ENCODE data around the gene OPRL1. TPM values are rescaled to one million over a fixed set of nuclear protein-coding genes. Genes with fewer than 3 reads are reported as not detected.

Gene OPRL1
- total RNA-seq, 4 donors from 2014 or later: 0.45 to 0.68 (median 0.52) TPM

GRCh38 chr20:64033981-64034493, 45.8 kb upstream of the OPRL1 start:
- TF ChIP-seq CTCF (IDR thresholded peaks at IDR 0.05) (no peak), POLR2AphosphoS5 (IDR thresholded peaks at IDR 0.05) (no peak), POLR2A (IDR thresholded peaks at IDR 0.05) (no peak), EP300 (IDR thresholded peaks at IDR 0.05) (no peak)
- DNase-seq (ENCODE audit: low spot score in 2 of 2): no peak
- Histone ChIP-seq H3K4me3 (no peak overlapping the region), H3K4me1 (peaks cover 17% of the 10 kb centered on the region), H3K36me3 (peaks cover 56% of the 10 kb centered on the region), H3K27me3 (peaks cover 11% of the 10 kb centered on the region), H3K27ac (no peak overlapping the region), H3K9me3 (no peaks in the 10 kb centered on the region)
- WGBS: 81% methylated on average over 3 of the region's 11 CpGs

- no peak for DNase-seq (ENCODE audit: low spot score in 2 of 2)
- no peaks in the 10 kb centered on the region for H3K9me3 ChIP-seq
- no peak overlapping the region for H3K4me3 ChIP-seq
- TF ChIP-seq EP300 (IDR thresholded peaks at IDR 0.05): no peak
- TF ChIP-seq POLR2A (IDR thresholded peaks at IDR 0.05): no peak
- TF ChIP-seq CTCF (IDR thresholded peaks at IDR 0.05): no peak
- TF ChIP-seq POLR2AphosphoS5 (IDR thresholded peaks at IDR 0.05): no peak
- no peak overlapping the region for H3K27ac ChIP-seq
- WGBS: 67% methylated on average over 13 of the region's 17 CpGs
- H3K36me3 ChIP-seq: peaks cover 43% of the 10 kb centered on the region
- H3K4me1 ChIP-seq: peaks cover 25% of the 10 kb centered on the region
- H3K27me3 ChIP-seq: peaks cover 21% of the 10 kb centered on the region
Measured at GRCh38 chr20:64035066-64035932, 44.6 kb upstream of the OPRL1 start.

- 78% methylated on average over 7 of the region's 10 CpGs for WGBS
- peaks cover 31% of the 10 kb centered on the region for H3K4me1 ChIP-seq
- H3K27ac ChIP-seq: no peak within 1 kb of the TSS
- TF ChIP-seq EP300 (IDR thresholded peaks at IDR 0.05) (no peak), CTCF (IDR thresholded peaks at IDR 0.05) (no peak), POLR2A (IDR thresholded peaks at IDR 0.05) (no peak), POLR2AphosphoS5 (IDR thresholded peaks at IDR 0.05) (no peak)
- no peak within 1 kb of the TSS for H3K4me3 ChIP-seq
- H3K9me3 ChIP-seq: no peaks in the 10 kb centered on the region
- H3K36me3 ChIP-seq: peaks cover 37% of the 10 kb centered on the region
- no peak for DNase-seq (ENCODE audit: low spot score in 2 of 2)
- H3K27me3 ChIP-seq: peaks cover 27% of the 10 kb centered on the region
Measured at GRCh38 chr20:64035933-64036345, 43.9 kb upstream of the OPRL1 start, which contains the start of gene C20orf204. C20orf204 (plus strand) TSS chr20:64036182; CDS start chr20:64036324, 142 bp downstream.

GRCh38 chr20:64036346-64037198, 43.3 kb upstream of the OPRL1 start:
- Histone ChIP-seq H3K36me3 (peaks cover 30% of the 10 kb centered on the region), H3K27me3 (peaks cover 29% of the 10 kb centered on the region), H3K27ac (no peak overlapping the region), H3K9me3 (no peaks in the 10 kb centered on the region), H3K4me3 (no peak overlapping the region), H3K4me1 (peaks cover 38% of the 10 kb centered on the region)
- DNase-seq (ENCODE audit: low spot score in 2 of 2): no peak
- WGBS: 64% methylated on average over 9 of the region's 17 CpGs
- no peak for TF ChIP-seq POLR2AphosphoS5 (IDR thresholded peaks at IDR 0.05)

GRCh38 chr20:64037199-64037497, 42.7 kb upstream of the OPRL1 start:
- 90% methylated on average over 3 of the region's 3 CpGs for WGBS
- Histone ChIP-seq H3K27ac (no peak overlapping the region), H3K9me3 (no peaks in the 10 kb centered on the region), H3K4me1 (peaks cover 43% of the 10 kb centered on the region), H3K4me3 (no peak overlapping the region), H3K36me3 (peaks cover 25% of the 10 kb centered on the region), H3K27me3 (peaks cover 33% of the 10 kb centered on the region)
- TF ChIP-seq EP300 (IDR thresholded peaks at IDR 0.05) (no peak), CTCF (IDR thresholded peaks at IDR 0.05) (no peak), POLR2AphosphoS5 (IDR thresholded peaks at IDR 0.05) (no peak), POLR2A (IDR thresholded peaks at IDR 0.05) (no peak)
- no peak for DNase-seq (ENCODE audit: low spot score in 2 of 2)

Measured in suprapubic skin (tissue), 4 donors.